RWPE1 (cell line): ENCODE results near the gene LCNL1.
A peak's percentile ranks its signal among the peaks of the same experiment; 100 is the strongest.

ENCODE experiments used
- CTCF ChIA-PET: fragments of 350-600 bp; sonication (Branson Sonifier 250); formaldehyde crosslinking; extraction: SDS; loops from one replicate; lab custom pipeline; 2021; lab: Yijun Ruan, JAX
- POLR2A ChIA-PET: fragments of 400-600 bp; formaldehyde crosslinking; extraction: SDS; loops from one replicate; lab custom pipeline; 2020; ENCODE audit warnings: antibody characterized with exemption; ENCODE audit not compliant: low non-redundant PET; lab: Yijun Ruan, JAX
- DNase-seq: peaks from one replicate; pipeline ENCODE4 v3.0.0; 2012; ENCODE audit warnings: low spot score
- H3K27ac ChIP-seq: fragments of 450-650 bp; 2 replicates; pipeline ENCODE4 v1.5.1; 2017
- TF ChIP-seq, protein P1 (sequence below): fragments of 450-650 bp; conservative IDR thresholded peaks from 2 replicates; pipeline ENCODE4 v1.5.1; 2017; ENCODE audit warnings: low read depth, mild to moderate bottlenecking

The LCNL1 gene

DNA sequence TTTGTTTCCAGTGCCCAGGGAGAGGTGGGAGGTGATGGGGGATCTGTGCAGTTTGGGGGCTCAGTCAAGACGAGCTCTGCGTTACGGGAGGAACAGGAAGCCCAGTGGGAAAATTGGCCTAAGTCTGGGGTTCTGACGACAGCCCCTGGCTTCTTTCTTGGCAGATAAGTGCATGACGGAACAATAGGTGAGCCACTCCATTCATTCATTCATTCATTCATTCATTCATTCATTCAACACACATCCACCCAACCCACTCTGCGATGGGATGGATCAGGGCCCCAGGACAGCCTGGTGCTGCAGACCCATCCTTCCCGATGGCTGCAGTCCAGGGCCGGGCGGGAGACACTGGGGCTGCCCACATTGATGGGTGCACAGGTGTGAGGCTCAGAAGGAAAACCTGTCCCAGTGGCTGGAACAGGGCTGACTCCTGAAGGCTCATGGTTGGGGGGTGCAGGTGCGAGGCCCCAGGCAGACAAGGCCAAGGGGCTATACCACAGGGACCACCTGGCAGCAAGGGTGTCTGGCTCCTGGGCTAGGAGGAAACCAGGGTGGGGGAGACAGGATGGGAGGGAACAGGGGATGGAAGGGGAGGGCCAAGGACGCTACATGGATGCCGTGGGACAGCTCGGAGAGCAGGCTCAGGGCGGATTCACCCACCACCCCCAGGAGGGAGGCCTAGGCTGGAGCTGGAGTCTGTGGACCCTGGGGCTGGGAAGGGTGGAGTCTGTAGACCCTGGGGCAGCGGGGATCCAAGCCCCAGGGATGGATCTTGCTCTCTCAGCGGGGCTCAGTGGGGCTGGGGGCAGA is 1.9 kb upstream of the LCNL1 start:
- POLR2A ChIA-PET: no interaction called here

DNA sequence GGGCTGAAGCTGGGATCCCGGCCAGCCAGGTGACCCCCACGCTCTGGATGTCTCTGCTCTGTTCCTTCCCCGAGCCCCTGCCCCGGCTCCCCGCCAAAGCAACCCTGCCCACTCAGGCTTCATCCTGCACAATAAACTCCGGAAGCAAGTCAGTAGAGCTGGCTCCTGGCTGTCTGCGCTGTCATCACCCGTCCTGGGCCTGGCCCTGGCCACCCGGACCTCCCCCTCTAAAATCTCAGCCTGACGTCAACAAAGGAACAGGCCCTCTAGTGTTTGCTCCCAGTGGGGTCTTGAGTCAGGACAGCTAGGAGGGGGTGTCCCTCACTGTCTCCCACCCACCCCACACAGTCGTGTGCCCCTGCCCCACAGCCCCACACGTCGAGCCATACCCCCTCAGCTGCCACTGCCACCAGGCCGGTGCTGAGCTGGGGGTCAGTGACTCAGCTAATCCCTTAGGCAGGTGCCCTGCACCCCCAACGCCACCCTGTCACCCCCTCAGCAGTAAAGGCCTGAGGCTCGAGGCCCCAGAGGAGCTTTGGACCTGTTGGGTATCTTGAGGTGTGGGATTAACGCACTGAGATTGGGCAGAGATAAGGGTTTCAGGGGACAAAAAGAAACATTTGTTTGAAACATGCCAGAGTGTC is 1.1 kb upstream of the LCNL1 start:
- ChIA-PET CTCF (interaction anchor here (0.9 to 1.4 kb wide), 2 partner anchors 9 to 47 kb away, joined by 3 to 4 read pairs; no protein-coding TSS in a partner anchor), POLR2A (no interaction called here)
- TF ChIP-seq, protein P1, sequence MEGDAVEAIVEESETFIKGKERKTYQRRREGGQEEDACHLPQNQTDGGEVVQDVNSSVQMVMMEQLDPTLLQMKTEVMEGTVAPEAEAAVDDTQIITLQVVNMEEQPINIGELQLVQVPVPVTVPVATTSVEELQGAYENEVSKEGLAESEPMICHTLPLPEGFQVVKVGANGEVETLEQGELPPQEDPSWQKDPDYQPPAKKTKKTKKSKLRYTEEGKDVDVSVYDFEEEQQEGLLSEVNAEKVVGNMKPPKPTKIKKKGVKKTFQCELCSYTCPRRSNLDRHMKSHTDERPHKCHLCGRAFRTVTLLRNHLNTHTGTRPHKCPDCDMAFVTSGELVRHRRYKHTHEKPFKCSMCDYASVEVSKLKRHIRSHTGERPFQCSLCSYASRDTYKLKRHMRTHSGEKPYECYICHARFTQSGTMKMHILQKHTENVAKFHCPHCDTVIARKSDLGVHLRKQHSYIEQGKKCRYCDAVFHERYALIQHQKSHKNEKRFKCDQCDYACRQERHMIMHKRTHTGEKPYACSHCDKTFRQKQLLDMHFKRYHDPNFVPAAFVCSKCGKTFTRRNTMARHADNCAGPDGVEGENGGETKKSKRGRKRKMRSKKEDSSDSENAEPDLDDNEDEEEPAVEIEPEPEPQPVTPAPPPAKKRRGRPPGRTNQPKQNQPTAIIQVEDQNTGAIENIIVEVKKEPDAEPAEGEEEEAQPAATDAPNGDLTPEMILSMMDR: no peak
- DNase-seq: no peak
- peak overlapping the region; percentile 57 for H3K27ac ChIP-seq

More for the DNA sequence above, 1.9 kb upstream of the LCNL1 start:
- H3K27ac ChIP-seq: peak overlapping the region; percentile 57
- CTCF ChIA-PET: interaction anchor here (0.6 to 1.4 kb wide), 6 partner anchors 10 to 530 kb away, joined by 3 to 4 read pairs (median 3); no protein-coding TSS in a partner anchor
- no peak for DNase-seq
- TF ChIP-seq, protein P1: no peak

DNA sequence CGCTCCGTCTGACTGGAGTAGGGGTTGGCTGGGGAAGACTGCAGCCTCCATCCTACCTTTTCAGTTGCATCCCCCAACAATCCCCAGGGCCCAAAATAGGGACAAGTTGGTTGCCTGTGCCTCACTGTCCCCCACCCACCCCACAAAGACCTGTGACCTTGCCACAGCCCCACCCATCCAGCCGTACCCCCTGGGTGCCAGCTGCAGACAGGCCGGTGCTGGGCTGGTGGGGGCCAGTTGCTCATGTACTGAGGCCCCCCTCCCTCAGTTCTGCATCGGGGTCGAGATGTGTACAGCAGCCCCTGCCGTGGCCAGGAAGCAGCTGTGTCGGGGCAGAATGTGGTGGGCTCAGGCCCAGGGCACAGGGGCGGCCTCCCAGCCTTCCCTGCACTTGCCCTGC is 374 bp downstream of the LCNL1 start:
- ChIA-PET POLR2A (no interaction called here), CTCF (interaction anchor here (1.0 kb wide), 1 partner anchor 39 kb away, joined by 6 read pairs; no protein-coding TSS in a partner anchor)
- TF ChIP-seq, protein P1: no peak
- no peak overlapping the region for H3K27ac ChIP-seq
- no peak for DNase-seq

DNA sequence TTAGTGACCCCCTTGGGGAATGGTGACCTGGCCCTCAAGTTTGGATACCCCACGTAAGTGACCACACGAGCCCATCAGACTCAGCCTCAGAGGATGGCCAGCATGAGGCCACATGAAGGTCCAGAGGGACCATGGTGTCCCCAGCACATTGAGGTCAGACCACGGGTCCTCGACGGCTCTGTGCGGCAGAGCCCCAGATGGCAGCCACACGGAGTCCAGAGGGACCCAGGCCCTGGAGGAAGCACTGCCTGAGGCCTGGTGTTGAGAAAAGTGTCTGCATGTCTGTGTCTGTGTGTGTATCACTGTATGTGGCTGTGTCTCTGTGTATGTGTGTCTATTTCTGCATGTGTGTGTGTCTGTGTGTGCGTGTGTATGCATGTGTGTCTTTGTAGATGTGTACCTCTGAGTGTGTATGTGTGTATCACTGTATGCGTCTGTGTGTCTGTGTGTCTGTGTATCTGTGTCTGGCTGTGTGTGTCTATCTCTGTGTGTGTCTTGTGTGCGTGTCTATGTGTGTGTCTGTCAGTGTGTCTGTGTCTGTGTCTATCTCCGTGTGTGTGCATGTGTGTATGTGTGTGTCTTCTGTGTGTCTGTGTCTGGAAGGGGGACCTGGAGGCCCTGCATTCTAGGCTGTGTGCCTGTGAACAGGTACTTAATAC is 992 bp downstream of the LCNL1 start:
- CTCF ChIA-PET: no interaction called here
- TF ChIP-seq, protein P1: no peak
- POLR2A ChIA-PET: no interaction called here
- DNase-seq: no peak
- H3K27ac ChIP-seq: no peak overlapping the region

DNA sequence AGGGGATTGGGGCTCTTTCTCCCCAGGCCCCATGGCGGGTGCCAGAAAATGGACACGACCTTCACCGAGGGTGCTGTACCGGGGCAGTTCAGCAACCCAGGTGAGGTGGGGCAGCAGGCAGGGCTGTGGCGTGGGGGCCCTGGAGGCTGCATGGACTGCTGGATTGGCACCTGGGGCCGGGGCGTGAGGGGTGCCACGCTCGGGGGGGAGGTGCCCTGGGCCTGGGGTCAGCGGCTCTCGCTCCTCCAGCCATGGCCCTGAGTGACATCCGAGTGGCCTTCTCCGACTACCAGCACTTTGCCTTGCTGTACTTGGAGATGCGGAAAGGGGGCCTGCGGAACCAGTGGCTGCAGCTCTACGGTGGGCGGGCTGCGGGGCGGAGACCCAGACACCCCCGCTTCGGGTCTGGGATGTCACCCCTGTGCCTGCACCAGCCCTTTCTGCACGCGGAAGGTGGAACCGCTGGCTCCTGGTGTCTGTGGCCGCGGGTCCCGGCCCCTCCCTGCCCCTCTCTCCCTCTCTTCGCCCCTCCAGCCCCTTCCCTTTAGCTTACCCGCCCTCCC is 1.8 kb downstream of the LCNL1 start:
- ChIA-PET CTCF (no interaction called here), POLR2A (no interaction called here)
- no peak overlapping the region for H3K27ac ChIP-seq
- TF ChIP-seq, protein P1: no peak
- DNase-seq: no peak
